ENCODE measurements around the gene SOAT1. TPM values are rescaled to one million over a fixed set of nuclear protein-coding genes. Genes with fewer than 3 reads are reported as not detected.

The SOAT1 gene
- total and polyA plus RNA-seq, 10 of the 15 experiments (the other 5 are each of a cell fraction or from before 2014, with no cell fraction given) = 8.6 to 68.5 (median 22.3) TPM

- TF ChIP-seq RELA (IDR thresholded peaks at IDR 0.05; ENCODE audit: borderline replicate concordance, partially characterized antibody) (no peak), CTCF (IDR thresholded peaks at IDR 0.05 in 2 of 3, conservative IDR thresholded peaks at IDR 0.05 in 1 of 3; ENCODE audit: control insufficient read depth in 2 of 3, extremely low read depth in 1 of 3, insufficient read depth in 1 of 3, low read depth in 3 of 3, low read length in 3 of 3) (peak in 1 of 3 experiments; percentile 6; a peak in 1 of 6 replicates), EP300 (IDR thresholded peaks at IDR 0.05; ENCODE audit: borderline replicate concordance in 1 of 2, control insufficient read depth in 1 of 2, low read depth in 2 of 2, low read length in 2 of 2) (no peak), CREB1 (IDR thresholded peaks at IDR 0.05; ENCODE audit: low read depth) (peak; percentile 93), MTA3 (IDR thresholded peaks at IDR 0.05; ENCODE audit: borderline replicate concordance, low read length) (no peak), BHLHE40 (IDR thresholded peaks at IDR 0.05; ENCODE audit: borderline replicate concordance in 1 of 2, low read depth in 2 of 2, low read length in 1 of 2) (peak; percentile 47 to 69; a peak in 2 of 4 replicates), SREBF1 (IDR thresholded peaks at IDR 0.05; ENCODE audit: low read length) (no peak), GABPA (IDR thresholded peaks at IDR 0.05; ENCODE audit: low read depth) (peak; percentile 63; the same call in 1 of the 2 replicates)
Measured at GRCh38 chr1:179365342-179366092, 71.9 kb downstream of the SOAT1 start, which contains the start of gene AXDND1 (continued).
